IgD-negative memory B cell (primary cell): Measurements from ENCODE around the gene STK32B. TPM values are rescaled to one million over a fixed set of nuclear protein-coding genes. Genes with fewer than 3 reads are reported as not detected.

Experiments used
- H3K27ac Mint-ChIP-seq, 3 donors: one replicate each; pipeline ENCODE4 v1.8.0; 2020 to 2022; ENCODE audit warnings: mild to moderate bottlenecking in 3 of 3, mixed read lengths in 3 of 3, moderate library complexity in 1 of 3
- H3K27me3 Mint-ChIP-seq: one replicate; pipeline ENCODE4 v1.8.0; 2021; ENCODE audit warnings: mixed read lengths
- H3K36me3 Mint-ChIP-seq: one replicate; pipeline ENCODE4 v1.8.0; 2020; ENCODE audit warnings: mild to moderate bottlenecking, mixed read lengths
- H3K4me1 Mint-ChIP-seq, 3 donors: one replicate each; pipeline ENCODE4 v1.8.0; 2020 to 2022; ENCODE audit warnings: mixed read lengths in 3 of 3, mild to moderate bottlenecking in 1 of 3
- H3K4me3 Mint-ChIP-seq, 4 donors: one replicate each; pipeline ENCODE4 v1.8.0; 2020 to 2022; ENCODE audit warnings: mild to moderate bottlenecking in 4 of 4, mixed read lengths in 4 of 4, moderate library complexity in 3 of 4
- H3K9me3 Mint-ChIP-seq, 3 donors: one replicate each; pipeline ENCODE4 v1.8.0; 2020 to 2021; ENCODE audit warnings: mixed read lengths in 3 of 3, mild to moderate bottlenecking in 1 of 3
- polyA plus RNA-seq: library from polyadenylated mRNA; unstranded; fragments of 300-500 nt; fragmentation: Illumina TruSeq; gene quantifications from one replicate; pipeline ENCODE4 v1.2.3, GENCODE V29; 2021

The STK32B gene
- polyA plus RNA-seq, 1 donor from 2014 or later, result not detected

DNA sequence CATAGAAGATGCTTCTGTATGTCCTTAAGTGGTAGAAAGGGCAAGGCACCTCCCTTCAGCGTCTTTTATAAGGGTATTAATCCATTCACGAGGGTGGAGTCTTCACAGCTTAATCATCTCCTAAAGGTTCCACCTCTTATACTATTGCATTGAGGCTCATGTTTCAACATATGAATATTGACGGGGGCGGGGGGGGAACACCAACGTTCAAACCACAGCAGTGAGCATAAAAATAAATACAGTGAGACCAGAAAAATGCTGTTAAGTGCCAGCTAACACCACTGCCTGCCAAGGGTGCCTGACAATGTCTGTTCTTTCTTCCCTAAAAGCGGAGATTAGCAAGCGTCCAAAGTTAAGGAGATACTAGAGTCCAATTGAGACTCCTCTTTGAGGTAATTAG lies 323.3 kb downstream of the STK32B start:
- peaks cover 2% of the 10 kb centered on the region for H3K36me3 Mint-ChIP-seq
- no peak overlapping the region for H3K27ac Mint-ChIP-seq
- H3K4me1 Mint-ChIP-seq, result no peaks in the 10 kb centered on the region
- no peaks in the 10 kb centered on the region for H3K27me3 Mint-ChIP-seq
- H3K4me3 Mint-ChIP-seq, result no peak overlapping the region
- peaks cover 6 to 15% (median 9%) of the 10 kb centered on the region in 3 donors for H3K9me3 Mint-ChIP-seq

DNA sequence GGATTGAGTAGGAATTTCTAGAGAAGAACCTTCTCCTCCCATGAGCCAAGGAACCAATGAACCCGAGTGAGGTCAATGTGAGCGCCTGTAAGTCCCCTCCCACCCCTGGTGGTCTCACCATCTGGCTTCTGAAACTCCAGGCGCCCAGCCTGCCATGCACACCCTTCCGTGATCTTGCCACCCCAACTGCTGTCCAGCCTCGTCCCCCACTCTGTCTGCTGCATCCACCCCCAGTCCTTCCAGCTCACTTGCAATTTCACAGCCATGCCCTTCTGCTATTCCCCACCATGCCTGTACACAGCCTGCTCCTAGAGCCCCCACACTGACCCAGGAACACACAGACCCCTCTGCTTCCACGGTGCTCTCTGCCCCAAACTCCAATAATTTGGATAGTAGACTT lies 323.7 kb downstream of the STK32B start:
- Mint-ChIP-seq H3K36me3 (peaks cover 2% of the 10 kb centered on the region), H3K27me3 (no peaks in the 10 kb centered on the region), H3K9me3 (peaks cover 6 to 15% (median 8%) of the 10 kb centered on the region in 3 donors), H3K4me3 (no peak overlapping the region), H3K27ac (no peak overlapping the region), H3K4me1 (no peaks in the 10 kb centered on the region)

DNA sequence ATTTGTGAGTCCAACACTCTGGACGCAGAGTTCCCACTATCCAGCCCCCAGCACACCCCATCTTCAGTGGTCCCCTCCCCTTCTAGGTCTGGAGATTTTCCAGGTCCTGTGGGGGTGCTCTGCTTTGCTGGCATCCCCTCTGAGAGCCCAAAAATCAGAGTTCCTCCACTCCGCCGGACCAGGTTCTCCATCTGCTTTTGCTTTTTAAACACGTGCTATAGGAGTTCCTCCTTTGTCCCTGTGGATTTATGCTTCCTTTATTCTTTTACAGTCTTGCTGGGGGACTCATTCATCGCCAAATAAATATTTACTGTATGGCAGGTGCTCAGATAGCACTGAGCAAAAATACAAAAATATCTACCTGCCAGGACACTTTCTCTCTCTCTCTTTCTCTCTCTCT lies 324.7 kb downstream of the STK32B start:
- Mint-ChIP-seq H3K4me1 (no peaks in the 10 kb centered on the region), H3K27me3 (no peaks in the 10 kb centered on the region), H3K27ac (no peak overlapping the region), H3K9me3 (peaks cover 6 to 15% (median 6%) of the 10 kb centered on the region in 3 donors), H3K4me3 (no peak overlapping the region), H3K36me3 (peaks cover 2% of the 10 kb centered on the region)

DNA sequence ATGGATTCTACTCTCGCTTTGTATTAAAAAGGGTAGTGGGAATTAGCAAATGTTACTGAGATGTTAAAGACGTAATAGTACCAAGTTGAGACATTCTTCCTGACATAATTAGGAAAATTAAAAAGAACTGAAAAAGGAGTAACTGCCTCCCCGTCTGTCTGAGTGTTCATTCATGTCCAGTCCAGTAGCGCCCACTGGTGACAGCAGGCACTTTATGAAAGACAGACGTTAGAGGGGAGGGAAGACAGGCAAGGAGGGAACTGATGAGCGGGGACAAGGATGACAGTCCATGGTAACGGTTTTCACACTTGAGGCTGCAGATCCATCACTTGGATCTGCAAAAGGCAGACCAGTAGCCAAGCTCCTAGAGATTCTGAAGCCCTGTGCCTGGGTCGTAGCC lies 326.7 kb downstream of the STK32B start:
- peaks cover 2% of the 10 kb centered on the region for H3K36me3 Mint-ChIP-seq
- no peak overlapping the region for H3K27ac Mint-ChIP-seq

DNA sequence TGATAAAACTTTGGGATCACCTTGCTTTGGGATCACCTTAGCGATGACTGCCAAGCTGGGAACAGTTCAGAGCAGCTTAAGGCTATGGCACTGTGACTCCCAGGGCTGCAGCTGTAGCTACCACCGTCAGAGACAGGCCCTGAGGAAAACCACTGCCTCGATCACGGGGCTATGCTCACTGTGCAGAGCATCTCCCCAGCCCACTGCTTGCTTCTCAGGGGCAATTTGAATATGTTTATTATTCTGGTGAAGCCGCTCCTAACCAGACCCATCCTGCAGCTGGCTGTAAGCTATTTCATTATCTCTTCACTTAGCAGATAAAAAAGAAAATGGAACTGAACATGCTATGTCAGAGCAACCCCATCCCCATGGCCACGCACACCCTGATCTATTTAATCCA lies 328.6 kb downstream of the STK32B start:
- Mint-ChIP-seq H3K4me3 (no peak overlapping the region), H3K4me1 (no peaks in the 10 kb centered on the region), H3K27ac (no peak overlapping the region), H3K9me3 (peaks cover 2 to 10% (median 4%) of the 10 kb centered on the region in 3 donors), H3K36me3 (peaks cover 2% of the 10 kb centered on the region), H3K27me3 (no peaks in the 10 kb centered on the region)

More for the DNA sequence above, 326.7 kb downstream of the STK32B start:
- peaks cover 4 to 15% (median 6%) of the 10 kb centered on the region in 3 donors for H3K9me3 Mint-ChIP-seq
- H3K27me3 Mint-ChIP-seq, result no peaks in the 10 kb centered on the region
- no peaks in the 10 kb centered on the region for H3K4me1 Mint-ChIP-seq
- H3K4me3 Mint-ChIP-seq, result no peak overlapping the region

DNA sequence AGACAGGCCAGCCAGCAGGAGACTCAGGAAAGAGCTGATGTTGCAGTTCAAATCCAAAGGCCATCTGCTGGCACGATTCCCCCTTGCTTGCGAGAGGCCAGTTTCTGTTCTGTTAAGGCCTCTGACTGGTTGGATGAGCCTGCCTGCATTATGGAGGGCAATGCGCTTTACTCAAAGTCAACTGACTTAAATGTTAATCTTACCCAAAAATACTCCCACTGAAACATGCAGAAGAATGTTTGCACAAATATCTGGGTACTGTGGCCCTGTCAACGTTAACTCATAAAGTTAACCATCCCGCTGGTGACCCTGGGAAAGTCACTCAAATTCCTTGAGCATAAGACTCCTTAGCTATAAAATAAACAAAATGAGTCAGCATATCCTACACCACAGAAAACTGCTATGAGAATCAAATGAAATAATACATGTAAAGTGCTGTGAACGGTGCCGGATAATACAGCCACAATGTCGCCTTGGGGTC lies 330.7 kb downstream of the STK32B start:
- Mint-ChIP-seq H3K4me1 (peaks cover 0 to 1% (median 0%) of the 10 kb centered on the region in 3 donors), H3K27ac (no peak overlapping the region), H3K36me3 (peaks cover 2% of the 10 kb centered on the region), H3K4me3 (no peak overlapping the region), H3K27me3 (no peaks in the 10 kb centered on the region), H3K9me3 (peaks cover under 1 to 10% (median 2%) of the 10 kb centered on the region in 3 donors)

DNA sequence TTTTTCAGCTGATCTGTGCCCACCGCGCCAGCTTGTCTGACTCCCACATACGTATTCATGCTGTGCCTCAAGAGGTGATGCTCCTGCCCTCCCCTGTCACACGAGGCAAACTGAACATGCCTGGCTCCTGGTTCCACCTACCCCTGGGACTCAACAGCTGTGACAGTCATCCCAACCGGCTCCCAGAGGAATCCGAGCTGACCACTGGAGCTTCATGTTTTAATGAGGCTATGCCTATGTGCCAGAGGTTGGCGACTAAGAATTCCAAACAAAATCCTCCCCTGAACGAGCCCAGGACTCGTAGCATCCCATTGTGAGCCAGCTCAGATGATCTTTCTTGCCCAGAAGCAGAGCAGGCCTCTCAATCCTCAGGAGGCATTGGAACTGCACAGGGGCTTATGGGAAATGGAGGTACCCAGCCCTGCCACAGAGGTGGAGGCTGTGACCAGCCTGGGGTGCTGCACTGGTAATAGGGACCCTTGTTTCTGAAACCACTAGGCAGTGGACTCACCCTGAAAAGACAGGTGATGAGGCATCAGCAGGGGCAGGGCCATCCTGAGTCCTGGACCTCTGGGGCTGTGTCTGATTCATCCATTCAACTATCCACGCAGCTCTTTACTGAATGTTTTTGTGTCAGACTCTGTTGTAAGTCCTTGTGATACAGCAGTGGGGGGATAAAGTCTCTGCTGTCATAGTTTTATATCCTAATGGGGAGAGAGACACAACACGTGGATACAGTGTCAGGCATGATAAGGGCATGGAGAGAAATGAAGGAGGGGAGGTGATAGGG lies 332.1 kb downstream of the STK32B start:
- H3K36me3 Mint-ChIP-seq, result no peaks in the 10 kb centered on the region
- no peak overlapping the region for H3K27ac Mint-ChIP-seq
- H3K4me1 Mint-ChIP-seq, result peaks cover 0 to 1% (median 0%) of the 10 kb centered on the region in 3 donors
- H3K4me3 Mint-ChIP-seq, result no peak overlapping the region
- peaks cover 0 to 3% (median 2%) of the 10 kb centered on the region in 3 donors for H3K9me3 Mint-ChIP-seq
- no peaks in the 10 kb centered on the region for H3K27me3 Mint-ChIP-seq

DNA sequence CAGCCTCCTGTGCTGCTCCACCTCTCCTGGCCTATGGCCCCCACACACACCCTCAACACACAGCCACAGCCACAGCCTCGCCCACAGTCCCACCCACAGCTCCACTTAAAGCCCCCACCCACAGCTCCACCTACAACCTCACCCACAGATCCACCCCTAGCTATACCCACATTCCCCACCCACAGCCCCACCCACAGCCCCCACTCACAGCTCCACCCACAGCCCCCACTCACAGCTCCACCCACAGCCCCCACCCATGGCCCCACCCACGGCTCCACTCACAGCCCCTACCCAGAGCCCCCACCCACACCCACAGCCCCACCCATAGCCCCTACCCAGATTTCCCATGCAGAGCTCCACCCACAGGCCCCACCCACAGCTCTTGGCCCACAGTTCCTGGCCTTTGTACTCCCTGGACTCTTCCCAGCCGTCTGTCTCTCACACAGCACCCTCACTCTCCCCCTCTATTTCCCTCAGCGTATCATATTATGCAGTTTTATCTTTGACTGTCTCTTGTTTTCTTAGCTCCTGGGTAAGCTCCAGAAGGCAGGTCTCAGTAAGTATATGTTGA lies 334.5 kb downstream of the STK32B start:
- Mint-ChIP-seq H3K4me1 (peaks cover 0 to 1% (median 0%) of the 10 kb centered on the region in 3 donors), H3K9me3 (peaks cover 0 to 2% (median 0%) of the 10 kb centered on the region in 3 donors), H3K27ac (no peak overlapping the region), H3K27me3 (no peaks in the 10 kb centered on the region), H3K4me3 (no peak overlapping the region), H3K36me3 (no peaks in the 10 kb centered on the region)

DNA sequence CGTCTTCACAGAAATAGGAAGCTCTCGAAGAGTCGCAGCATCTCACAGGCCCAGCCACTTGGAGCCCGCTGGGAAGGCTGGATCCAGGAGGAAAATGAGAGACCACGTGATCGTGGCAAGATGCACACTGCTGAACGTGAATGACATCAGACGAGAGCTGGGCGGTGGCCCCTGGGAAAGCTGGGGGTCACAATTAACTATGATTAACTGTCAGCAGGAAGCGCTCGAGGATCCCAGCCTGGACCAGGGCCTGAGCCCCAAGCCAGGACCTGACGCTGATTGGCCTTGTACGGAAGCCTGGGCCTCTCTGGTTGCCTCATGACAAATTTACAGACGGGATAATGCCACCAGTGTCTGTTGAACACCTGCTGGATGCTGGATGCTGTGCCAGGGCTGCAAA lies 335.6 kb downstream of the STK32B start:
- Mint-ChIP-seq H3K9me3 (peaks cover 0 to 2% (median 0%) of the 10 kb centered on the region in 3 donors), H3K4me3 (no peak overlapping the region), H3K36me3 (no peaks in the 10 kb centered on the region)

DNA sequence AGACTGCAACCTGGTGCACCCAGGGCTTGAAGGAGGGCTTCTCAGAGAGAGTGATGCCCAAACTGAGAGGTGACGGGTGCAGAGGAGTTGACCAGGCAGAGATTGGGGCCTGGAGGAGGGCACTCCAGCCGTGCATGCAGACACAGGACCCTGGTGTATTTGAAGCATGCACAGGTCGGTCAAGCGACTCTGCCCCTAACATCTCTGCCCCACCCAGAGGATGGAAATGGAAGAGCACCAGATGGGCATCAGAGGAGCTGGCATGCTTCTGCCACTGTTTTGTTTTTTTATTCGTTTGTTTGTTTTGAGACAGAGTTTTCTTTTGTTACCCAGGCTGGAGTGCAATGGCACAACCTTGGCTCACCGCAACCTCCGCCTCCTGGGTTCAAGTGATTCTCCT lies 336.2 kb downstream of the STK32B start:
- no peak overlapping the region for H3K4me3 Mint-ChIP-seq
- no peaks in the 10 kb centered on the region for H3K36me3 Mint-ChIP-seq
- H3K9me3 Mint-ChIP-seq, result peaks cover 0 to 2% (median 0%) of the 10 kb centered on the region in 3 donors
- H3K27ac Mint-ChIP-seq, result no peak overlapping the region
- peaks cover 0 to 1% (median 0%) of the 10 kb centered on the region in 3 donors for H3K4me1 Mint-ChIP-seq
- H3K27me3 Mint-ChIP-seq, result no peaks in the 10 kb centered on the region

More for the DNA sequence above, 335.6 kb downstream of the STK32B start:
- H3K4me1 Mint-ChIP-seq, result peaks cover 0 to 1% (median 0%) of the 10 kb centered on the region in 3 donors
- H3K27ac Mint-ChIP-seq, result no peak overlapping the region
- H3K27me3 Mint-ChIP-seq, result no peaks in the 10 kb centered on the region

DNA sequence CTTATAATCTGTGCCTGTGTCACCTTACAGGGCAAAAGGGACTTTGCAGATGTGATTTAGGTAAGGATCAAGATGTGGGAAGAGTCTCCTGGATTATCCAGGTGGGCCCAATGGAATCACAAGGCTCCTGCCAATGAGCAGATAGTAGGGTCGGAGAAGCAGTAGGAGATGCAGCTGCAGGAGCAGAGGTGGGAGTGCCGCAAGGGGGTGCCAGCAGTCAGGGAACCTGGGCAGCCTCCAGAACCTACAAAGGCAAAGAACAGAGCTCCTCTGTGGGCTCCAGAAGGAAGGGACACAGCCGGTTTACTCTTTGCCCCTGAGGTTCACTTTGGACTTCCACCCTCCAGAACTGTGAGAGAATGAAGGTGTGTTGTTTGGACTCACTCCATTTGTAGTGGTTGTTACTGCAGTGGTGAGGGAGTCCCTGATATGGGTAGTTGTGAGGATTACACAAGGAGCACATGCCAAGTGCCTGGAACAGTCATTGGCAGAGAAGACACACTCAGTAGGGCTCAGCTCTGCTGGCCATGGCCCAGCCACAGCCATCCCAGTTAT lies 338.6 kb downstream of the STK32B start:
- Mint-ChIP-seq H3K4me1 (peaks cover 0 to 1% (median 0%) of the 10 kb centered on the region in 3 donors), H3K4me3 (no peak overlapping the region), H3K9me3 (peaks cover 0 to 6% (median 1%) of the 10 kb centered on the region in 3 donors), H3K27ac (peak overlapping the region in 1 of 3 donors; percentile 43), H3K27me3 (no peaks in the 10 kb centered on the region), H3K36me3 (no peaks in the 10 kb centered on the region)

DNA sequence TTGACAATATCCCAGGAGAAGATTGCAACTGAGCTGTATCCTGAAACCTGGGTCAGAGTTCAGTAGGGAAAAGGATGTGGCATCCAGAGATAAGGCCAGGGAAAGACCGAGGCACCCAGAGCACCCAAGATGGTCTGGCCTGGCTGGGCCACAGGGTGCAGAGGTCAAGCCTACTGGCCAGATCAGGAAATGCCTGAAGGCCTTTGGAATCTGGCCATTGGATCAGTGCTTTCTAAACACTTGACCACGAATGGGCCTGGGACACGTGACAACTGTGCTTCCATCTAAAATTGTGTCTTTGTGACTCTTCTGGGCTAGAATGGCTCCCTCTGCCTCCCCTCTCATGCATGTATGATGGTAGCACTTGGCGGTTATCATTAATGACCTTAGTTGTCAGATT lies 340.2 kb downstream of the STK32B start:
- H3K27me3 Mint-ChIP-seq, result no peaks in the 10 kb centered on the region
- H3K9me3 Mint-ChIP-seq, result peaks cover 1 to 6% (median 4%) of the 10 kb centered on the region in 3 donors
- H3K4me3 Mint-ChIP-seq, result no peak overlapping the region
- H3K27ac Mint-ChIP-seq, result no peak overlapping the region
- no peaks in the 10 kb centered on the region for H3K4me1 Mint-ChIP-seq
- H3K36me3 Mint-ChIP-seq, result no peaks in the 10 kb centered on the region

DNA sequence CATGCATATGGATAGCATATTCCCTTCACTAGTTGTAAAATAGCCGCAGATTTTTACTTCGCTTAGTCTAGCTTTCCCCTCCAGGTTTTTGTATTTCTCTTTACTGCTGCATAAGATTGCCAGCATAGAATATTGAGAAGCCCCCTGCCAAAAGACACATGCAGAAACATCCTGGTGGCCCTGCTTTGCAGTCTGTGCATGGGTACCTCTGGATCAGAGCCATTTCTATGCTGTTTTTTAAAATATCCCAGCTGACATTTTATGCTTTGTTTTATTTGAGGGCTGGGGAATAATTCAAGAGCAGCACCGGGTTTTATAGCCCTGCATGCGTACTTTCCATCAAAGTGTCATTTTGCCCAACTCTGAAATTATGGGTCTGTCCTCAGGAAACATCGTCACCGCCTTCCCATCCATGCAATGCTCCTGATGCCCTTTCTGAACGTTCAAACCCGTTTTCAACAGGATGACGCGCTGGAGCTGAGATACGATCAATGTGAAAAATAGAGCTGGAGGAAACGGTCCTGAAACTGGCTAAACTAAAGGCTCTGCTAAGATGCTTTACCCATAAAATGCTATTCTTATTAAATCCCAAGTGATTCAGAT lies 342.7 kb downstream of the STK32B start:
- no peaks in the 10 kb centered on the region for H3K27me3 Mint-ChIP-seq
- H3K27ac Mint-ChIP-seq, result no peak overlapping the region
- H3K36me3 Mint-ChIP-seq, result no peaks in the 10 kb centered on the region
- H3K9me3 Mint-ChIP-seq, result peaks cover 1 to 4% (median 4%) of the 10 kb centered on the region in 3 donors
- no peak overlapping the region for H3K4me3 Mint-ChIP-seq
- no peaks in the 10 kb centered on the region for H3K4me1 Mint-ChIP-seq

DNA sequence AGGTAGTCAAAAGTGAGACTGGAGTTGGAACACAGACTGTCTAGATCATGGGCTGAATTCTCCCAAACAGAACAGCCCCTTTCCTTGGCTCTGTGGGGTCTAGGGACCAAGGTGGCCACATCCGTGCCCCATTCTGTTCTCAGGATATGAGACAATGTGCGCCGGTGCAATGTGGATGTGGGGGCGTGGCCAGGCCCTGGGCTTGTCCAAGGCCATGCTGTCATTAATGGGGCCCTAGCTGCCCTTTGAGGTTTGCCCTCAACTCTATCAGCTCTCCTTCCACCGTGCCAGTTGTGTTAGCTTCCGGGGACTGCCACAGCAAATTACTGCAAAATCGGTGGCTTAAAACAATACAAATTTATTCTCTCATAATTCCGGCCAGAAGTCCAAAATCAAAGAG lies 344.5 kb downstream of the STK32B start:
- Mint-ChIP-seq H3K27ac (no peak overlapping the region), H3K27me3 (no peaks in the 10 kb centered on the region), H3K4me3 (no peak overlapping the region), H3K9me3 (peaks cover 1 to 4% (median 4%) of the 10 kb centered on the region in 3 donors), H3K4me1 (no peaks in the 10 kb centered on the region), H3K36me3 (no peaks in the 10 kb centered on the region)

DNA sequence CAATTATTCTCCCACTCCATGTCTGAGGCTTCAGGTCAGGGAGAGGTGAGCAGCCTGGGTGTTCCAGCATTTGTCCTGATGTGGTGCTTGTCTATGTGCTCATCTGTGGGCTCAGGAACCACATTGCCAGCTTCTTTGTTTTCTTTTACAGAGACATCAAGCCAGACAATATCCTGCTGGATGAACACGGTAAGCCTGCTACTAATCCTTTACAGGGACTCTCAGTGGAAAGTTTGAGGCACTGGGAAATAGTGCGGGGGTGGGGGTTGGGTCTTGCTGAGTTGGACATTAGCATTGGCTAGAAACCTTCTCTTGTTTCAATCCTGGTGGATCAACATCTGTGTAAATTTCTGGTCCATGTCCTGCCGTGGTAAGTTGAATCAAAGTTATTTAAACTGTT lies 346.8 kb downstream of the STK32B start:
- Mint-ChIP-seq H3K27me3 (no peaks in the 10 kb centered on the region), H3K4me3 (no peak overlapping the region), H3K4me1 (no peaks in the 10 kb centered on the region), H3K27ac (no peak overlapping the region), H3K9me3 (peaks cover 3 to 8% (median 4%) of the 10 kb centered on the region in 3 donors), H3K36me3 (no peaks in the 10 kb centered on the region)
